A673 (cell line): ENCODE results near the gene SGCG. TPM values are rescaled to one million over a fixed set of nuclear protein-coding genes. Genes with fewer than 3 reads are reported as not detected.

ENCODE experiments used
- BruUV-seq: library from RNA; stranded (reverse); fragments of 400-500 nt; replicated peaks from 2 replicates; lab custom pipeline; 2021; lab: Mats Ljungman, UMichigan
- CTCF ChIA-PET: fragments of 300-600 bp; sonication (Branson Sonifier 250); formaldehyde crosslinking; loops from one replicate; lab custom pipeline; 2022; ENCODE audit warnings: antibody characterized with exemption; lab: Charles Lee
- POLR2A ChIA-PET: fragments of 300-600 bp; sonication (Branson Sonifier 250); formaldehyde crosslinking; loops from one replicate; lab custom pipeline; 2022; ENCODE audit warnings: antibody characterized with exemption; ENCODE audit not compliant: low non-redundant PET; lab: Charles Lee
- DNase-seq: peaks from one replicate; pipeline ENCODE4 v3.0.0-alpha.2; 2015; ENCODE audit warnings: low spot score
- H3K27ac ChIP-seq: fragments of 200-600 bp; sonication (generic); 2 replicates; pipeline ENCODE4 v1.5.1; 2016; ENCODE audit warnings: mixed run types, low read depth, mild to moderate bottlenecking, mixed read lengths, antibody characterized with exemption, low read length; ENCODE audit not compliant: poor library complexity, severe bottlenecking
- H3K27me3 ChIP-seq: fragments of 200-600 bp; sonication (generic); replicated peaks from 2 replicates; pipeline ENCODE4 v1.6.1; 2017; ENCODE audit warnings: mixed run types, low read depth, mild to moderate bottlenecking, mixed read lengths, antibody characterized with exemption, low read length; ENCODE audit not compliant: insufficient read depth, poor library complexity
- H3K36me3 ChIP-seq: fragments of 200-600 bp; sonication (generic); 2 replicates; pipeline ENCODE4 v1.6.1; 2016; ENCODE audit warnings: mixed run types, mild to moderate bottlenecking, mixed read lengths, antibody characterized with exemption, low read length; ENCODE audit not compliant: insufficient read depth, poor library complexity, severe bottlenecking
- H3K4me1 ChIP-seq: fragments of 200-600 bp; sonication (generic); 2 replicates; pipeline ENCODE4 v1.6.1; 2017; ENCODE audit warnings: mixed run types, mild to moderate bottlenecking, mixed read lengths, antibody characterized with exemption, low read length; ENCODE audit not compliant: insufficient read depth, poor library complexity, severe bottlenecking
- H3K4me3 ChIP-seq: fragments of 200-600 bp; sonication (generic); 2 replicates; pipeline ENCODE4 v1.5.1; 2016; ENCODE audit warnings: low read depth, mixed run types, mild to moderate bottlenecking, mixed read lengths, low read length; ENCODE audit not compliant: poor library complexity, severe bottlenecking
- H3K9me3 ChIP-seq: fragments of 200-600 bp; sonication (generic); 2 replicates; pipeline ENCODE4 v1.6.1; 2016; ENCODE audit warnings: mixed run types, low read depth, mild to moderate bottlenecking, mixed read lengths, antibody characterized with exemption, low read length; ENCODE audit not compliant: poor library complexity, severe bottlenecking
- EZH2 ChIP-seq: fragments of 200-600 bp; sonication (generic); IDR thresholded peaks from 2 replicates; pipeline ENCODE4 v1.6.1; 2017; ENCODE audit warnings: borderline replicate concordance, low read depth, mild to moderate bottlenecking, mixed read lengths, antibody characterized with exemption, low read length; ENCODE audit not compliant: poor library complexity, severe bottlenecking
- intact Hi-C: fragments of 100-400 bp; cut with micrococcal nuclease; formaldehyde crosslinking; loops from one replicate; pipeline ENCODE4 v1.10.0; 2022; ENCODE audit not compliant: unreplicated experiment
- total RNA-seq: library from RNA; stranded (reverse); gene quantifications from 2 replicates; pipeline ENCODE4 v1.2.3, GENCODE V29; 2021
- TF ChIP-seq, protein P1 (sequence below): fragments of 300-800, 200-600 bp; sonication (generic); conservative IDR thresholded peaks from 2 replicates; pipeline ENCODE4 v1.5.1; 2017; ENCODE audit warnings: low read depth, mild to moderate bottlenecking, antibody characterized with exemption, low read length, moderate library complexity, mixed read lengths

Gene SGCG
- total RNA-seq, 1 experiment from 2014 or later = 0.88 TPM

GRCh38 chr13:23267571-23267970 lies 86.8 kb downstream of the SGCG start:
- no peaks in the 10 kb centered on the region for H3K36me3 ChIP-seq

DNA sequence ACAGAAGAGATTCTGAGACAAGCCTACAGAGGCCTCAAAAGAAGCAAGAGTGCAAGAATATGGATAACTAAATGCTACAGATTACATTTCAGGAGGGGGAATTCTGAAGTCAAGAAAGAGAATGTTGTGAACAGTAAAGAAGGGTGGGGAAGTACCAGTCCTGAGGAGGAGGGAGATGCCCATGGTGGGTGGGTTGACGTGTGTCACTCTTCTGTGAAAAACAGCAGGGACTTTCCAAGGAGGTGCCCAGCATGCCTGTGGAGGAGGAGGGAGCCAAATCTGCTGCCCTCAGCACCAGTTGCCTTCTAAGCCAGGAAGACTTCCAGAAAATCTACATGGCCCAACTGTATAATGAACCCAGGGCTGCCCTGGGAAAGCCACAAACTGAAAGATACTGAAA lies 87.7 kb downstream of the SGCG start:
- intact Hi-C loops = no loop called here
- Histone ChIP-seq H3K27ac (no peak overlapping the region), H3K4me3 (no peak overlapping the region), H3K4me1 (no peaks in the 10 kb centered on the region), H3K36me3 (no peaks in the 10 kb centered on the region), H3K27me3 (no peaks in the 10 kb centered on the region), H3K9me3 (no peaks in the 10 kb centered on the region)
- no TSS peak for BruUV-seq
- TF ChIP-seq, protein P1, sequence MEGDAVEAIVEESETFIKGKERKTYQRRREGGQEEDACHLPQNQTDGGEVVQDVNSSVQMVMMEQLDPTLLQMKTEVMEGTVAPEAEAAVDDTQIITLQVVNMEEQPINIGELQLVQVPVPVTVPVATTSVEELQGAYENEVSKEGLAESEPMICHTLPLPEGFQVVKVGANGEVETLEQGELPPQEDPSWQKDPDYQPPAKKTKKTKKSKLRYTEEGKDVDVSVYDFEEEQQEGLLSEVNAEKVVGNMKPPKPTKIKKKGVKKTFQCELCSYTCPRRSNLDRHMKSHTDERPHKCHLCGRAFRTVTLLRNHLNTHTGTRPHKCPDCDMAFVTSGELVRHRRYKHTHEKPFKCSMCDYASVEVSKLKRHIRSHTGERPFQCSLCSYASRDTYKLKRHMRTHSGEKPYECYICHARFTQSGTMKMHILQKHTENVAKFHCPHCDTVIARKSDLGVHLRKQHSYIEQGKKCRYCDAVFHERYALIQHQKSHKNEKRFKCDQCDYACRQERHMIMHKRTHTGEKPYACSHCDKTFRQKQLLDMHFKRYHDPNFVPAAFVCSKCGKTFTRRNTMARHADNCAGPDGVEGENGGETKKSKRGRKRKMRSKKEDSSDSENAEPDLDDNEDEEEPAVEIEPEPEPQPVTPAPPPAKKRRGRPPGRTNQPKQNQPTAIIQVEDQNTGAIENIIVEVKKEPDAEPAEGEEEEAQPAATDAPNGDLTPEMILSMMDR = no peak
- no peak for TF ChIP-seq EZH2
- ChIA-PET CTCF (no interaction called here), POLR2A (no interaction called here)
- DNase-seq = no peak

More at GRCh38 chr13:23267571-23267970, 86.8 kb downstream of the SGCG start:
- no peak for DNase-seq
- CTCF ChIA-PET = no interaction called here
- Histone ChIP-seq H3K4me3 (no peak overlapping the region), H3K27me3 (no peaks in the 10 kb centered on the region), H3K27ac (no peak overlapping the region), H3K4me1 (no peaks in the 10 kb centered on the region), H3K9me3 (no peaks in the 10 kb centered on the region)
- TF ChIP-seq, protein P1 = no peak
- no peak for TF ChIP-seq EZH2
- no TSS peak for BruUV-seq
- POLR2A ChIA-PET = no interaction called here
- intact Hi-C loops = no loop called here

GRCh38 chr13:23271331-23271730 lies 90.6 kb downstream of the SGCG start:
- TF ChIP-seq EZH2 = no peak
- TF ChIP-seq, protein P1 = no peak
- no peak for DNase-seq
- no peak overlapping the region for H3K4me3 ChIP-seq
- intact Hi-C loops = no loop called here
- ChIA-PET POLR2A (interaction anchor here (0.7 kb wide), 1 partner anchor 210 kb away, joined by 4 read pairs; no protein-coding TSS in a partner anchor), CTCF (no interaction called here)
- no TSS peak for BruUV-seq
- no peaks in the 10 kb centered on the region for H3K36me3 ChIP-seq
- no peaks in the 10 kb centered on the region for H3K4me1 ChIP-seq
- no peaks in the 10 kb centered on the region for H3K9me3 ChIP-seq
- H3K27ac ChIP-seq = no peak overlapping the region
- no peaks in the 10 kb centered on the region for H3K27me3 ChIP-seq
